Left ventricle myocardium superior (tissue), 1 donor: ENCODE results near the gene DIPK1C. TPM values are rescaled to one million over a fixed set of nuclear protein-coding genes. Genes with fewer than 3 reads are reported as not detected.

ENCODE experiments used
- ATAC-seq: fragments of 200-7000 bp; cut with Tn5 transposase; one replicate; pipeline ENCODE4 v1.9.1; 2020; ENCODE audit warnings: mild to moderate bottlenecking, moderate library complexity
- DNase-seq: peaks from one replicate; pipeline ENCODE4 v3.0.0-alpha.2; 2020
- intact Hi-C: fragments of 100-400 bp; cut with micrococcal nuclease; formaldehyde crosslinking; loops from one replicate; pipeline ENCODE4 v1.11.0; 2022
- total RNA-seq: library from RNA; stranded (reverse); fragmentation: NEBNext Ultra II Directional; extraction: Animal tissue kit (Norgen Biotek cat#: 25700); gene quantifications from one replicate; pipeline ENCODE4 v1.2.1, GENCODE V29; 2021
- donor health status: DM: no; HTN: yes; CAD: no; lungs with severe emphysema.

Gene DIPK1C
- total RNA-seq, 1 donor from 2014 or later = 6.3 TPM

DNA sequence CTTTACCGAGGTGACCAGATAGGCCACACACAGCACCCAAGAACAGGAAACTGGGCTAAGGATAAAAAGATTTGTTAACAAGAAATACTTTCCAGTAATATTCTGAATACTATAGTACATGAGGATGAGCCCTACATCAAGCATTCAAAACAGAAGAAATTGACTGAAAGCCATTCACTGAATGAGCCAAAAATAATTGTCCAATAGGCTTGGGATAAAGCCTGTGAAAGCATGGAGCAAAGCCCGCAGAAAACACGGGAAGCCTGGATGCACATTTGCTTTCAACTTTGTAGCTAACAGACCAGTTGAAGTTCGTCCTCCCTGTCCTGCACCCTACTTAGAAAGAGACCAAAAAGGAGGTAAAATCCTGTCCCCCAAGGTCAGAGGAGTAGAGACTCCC lies 56.3 kb downstream of the DIPK1C start:
- intact Hi-C loops = no loop called here
- DNase-seq (no peak), ATAC-seq (no peak)

DNA sequence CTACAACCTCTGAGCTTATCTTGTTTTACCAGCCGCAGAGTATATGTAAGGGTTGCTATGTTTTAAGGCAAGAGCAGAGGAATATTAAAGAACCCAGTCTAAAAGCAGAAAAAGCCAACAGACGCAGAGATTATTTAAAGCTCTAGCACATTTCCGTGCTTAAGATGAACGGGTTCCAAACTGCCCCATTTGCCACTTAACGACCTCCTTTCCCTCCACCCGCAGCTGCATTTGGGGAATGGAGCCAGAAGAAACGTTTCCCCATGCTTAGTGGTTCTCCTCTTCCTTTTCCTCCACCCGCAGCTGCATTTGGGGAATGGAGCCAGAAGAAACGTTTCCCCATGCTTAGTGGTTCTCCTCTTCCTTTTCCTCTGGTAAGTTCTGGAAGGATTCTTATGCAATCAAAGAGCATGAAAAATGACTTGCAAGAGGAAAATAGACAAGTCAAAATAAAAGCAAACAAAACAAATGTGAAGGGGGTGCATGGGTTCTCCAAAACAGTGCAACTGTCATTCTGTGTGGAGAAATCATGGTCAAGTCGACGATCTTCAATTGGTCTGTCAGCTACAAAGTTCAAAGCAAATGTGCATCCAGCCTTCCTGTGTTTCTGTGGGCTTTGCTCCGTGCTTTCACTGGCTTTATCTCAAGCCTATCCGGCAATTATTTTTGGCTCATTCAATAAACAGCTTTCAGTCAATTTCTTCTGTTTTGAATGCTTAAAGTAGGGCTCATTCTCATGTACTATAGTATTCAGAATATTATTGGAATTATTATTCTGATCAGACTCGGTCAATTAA lies 57.8 kb downstream of the DIPK1C start:
- intact Hi-C loops = no loop called here
- peak; percentile 79 for ATAC-seq
- peak; percentile 44 for DNase-seq

GRCh38 chr18:74397572-74397971 lies 59.5 kb downstream of the DIPK1C start:
- ATAC-seq = no peak
- intact Hi-C loops = no loop called here
- DNase-seq = no peak

GRCh38 chr18:74396171-74397169 lies 60.6 kb downstream of the DIPK1C start:
- DNase-seq = no peak
- intact Hi-C loops = no loop called here
- peak; percentile 41 for ATAC-seq

DNA sequence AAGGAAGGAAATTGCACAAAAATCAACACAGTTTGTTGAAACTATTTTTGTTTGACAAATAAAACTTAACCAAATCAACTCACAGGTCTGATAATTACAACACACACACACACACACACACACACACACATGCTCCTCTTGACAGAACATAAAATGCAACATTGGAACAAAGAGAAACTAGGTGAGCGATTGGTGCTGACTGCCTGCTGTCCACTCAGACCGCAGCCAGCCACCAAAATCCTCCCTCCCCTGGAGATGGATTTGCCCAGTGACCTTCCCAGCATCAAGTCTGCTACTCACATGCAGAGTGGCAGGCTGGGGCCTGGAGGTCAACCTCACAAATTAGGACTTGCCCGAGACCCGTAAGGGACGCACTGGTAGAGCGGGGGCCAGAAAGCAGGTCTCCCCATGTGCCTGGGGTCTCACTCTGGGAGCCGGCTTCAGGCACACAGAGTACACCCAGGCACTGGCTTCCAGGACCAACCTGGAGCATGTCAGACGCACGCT lies 61.4 kb downstream of the DIPK1C start:
- intact Hi-C loops = no loop called here
- no peak for DNase-seq
- no peak for ATAC-seq

GRCh38 chr18:74395006-74395405 lies 62.1 kb downstream of the DIPK1C start:
- no peak for ATAC-seq
- no peak for DNase-seq
- intact Hi-C loops = no loop called here

GRCh38 chr18:74392323-74392722 lies 64.8 kb downstream of the DIPK1C start:
- intact Hi-C loops = no loop called here
- no peak for ATAC-seq

DNA sequence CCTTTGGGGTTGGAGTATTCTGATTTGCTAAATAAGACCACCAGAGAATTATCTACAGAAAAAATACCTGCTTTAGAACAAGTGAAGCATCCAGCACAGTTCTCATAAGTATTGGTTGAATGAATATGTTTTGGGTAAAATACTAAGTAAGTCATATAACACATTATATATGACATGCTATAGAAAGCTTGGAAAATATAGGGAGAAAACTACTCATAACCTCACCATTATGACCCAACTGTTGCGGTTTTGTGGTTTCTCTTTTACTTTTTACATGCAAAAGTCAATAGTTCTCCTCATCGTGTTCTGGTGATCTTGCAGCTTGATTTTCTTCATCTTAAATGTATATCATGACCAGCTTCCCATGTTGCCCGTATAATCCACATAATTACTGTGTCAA lies 66.2 kb downstream of the DIPK1C start:
- intact Hi-C loops = no loop called here

More at GRCh38 chr18:74392323-74392722, 64.8 kb downstream of the DIPK1C start:
- no peak for DNase-seq

GRCh38 chr18:74389991-74390390 lies 67.1 kb downstream of the DIPK1C start:
- DNase-seq = no peak
- intact Hi-C loops = no loop called here
- no peak for ATAC-seq

More for the DNA sequence above, 66.2 kb downstream of the DIPK1C start:
- no peak for DNase-seq
- ATAC-seq = no peak

GRCh38 chr18:74389171-74389927 lies 67.8 kb downstream of the DIPK1C start:
- ATAC-seq (no peak), DNase-seq (no peak)
- intact Hi-C loops = no loop called here

DNA sequence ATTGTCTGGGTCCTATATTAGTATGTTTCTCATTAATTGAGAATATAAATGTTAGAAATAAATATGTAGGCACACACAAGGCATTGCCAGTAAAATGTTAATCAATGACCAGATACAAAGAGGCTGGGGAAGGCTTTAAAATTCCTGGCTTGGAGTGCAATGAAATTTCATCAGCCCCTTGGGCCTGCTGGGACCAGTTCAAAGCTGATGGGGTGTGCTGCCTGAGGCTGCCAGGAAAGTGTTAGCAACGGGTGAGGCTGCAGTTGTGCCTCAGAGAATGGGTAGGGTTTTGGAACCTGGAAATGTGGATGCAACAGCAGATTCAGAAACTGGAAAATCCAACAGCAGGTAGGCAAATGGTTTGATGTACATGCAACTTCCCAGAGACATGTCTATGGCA lies 68.9 kb downstream of the DIPK1C start:
- ATAC-seq (no peak), DNase-seq (no peak)
- intact Hi-C loops = no loop called here

DNA sequence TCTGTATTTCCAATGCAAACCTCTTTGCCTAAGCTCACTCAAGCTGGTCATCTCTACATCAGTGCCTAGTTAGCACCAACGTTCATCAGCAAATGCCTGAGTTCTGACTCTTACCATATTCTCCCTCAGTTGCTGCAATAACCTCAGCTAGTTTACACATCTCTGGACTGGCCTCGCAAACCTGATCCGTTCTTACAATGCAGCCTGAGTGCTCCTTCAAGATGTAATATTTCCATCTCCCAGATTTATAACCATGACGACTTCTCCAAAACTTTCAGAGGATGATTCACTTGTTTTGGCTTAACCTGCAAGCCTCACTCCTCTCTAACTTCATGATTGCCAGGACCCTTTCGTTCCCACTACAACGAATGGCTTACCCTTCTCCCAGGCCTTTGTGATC lies 69.7 kb downstream of the DIPK1C start:
- intact Hi-C loops = no loop called here
- DNase-seq (no peak), ATAC-seq (no peak)

Other genes starting within 250 kb of the DIPK1C start
- gene CYB5A, start 165.3 kb downstream of the DIPK1C start, total RNA-seq = 103 TPM
- gene C18orf63, start 141.5 kb downstream of the DIPK1C start, total RNA-seq = not detected
- gene CNDP2, start 39.1 kb upstream of the DIPK1C start, total RNA-seq = 63.5 TPM
- not detected for gene CNDP1, start 77.2 kb upstream of the DIPK1C start, total RNA-seq
- gene ZNF407, start 140.6 kb upstream of the DIPK1C start, total RNA-seq = 12.0 TPM